HCT116 (cell line): ENCODE results near the gene PROSER2. TPM values are rescaled to one million over a fixed set of nuclear protein-coding genes. Genes with fewer than 3 reads are reported as not detected.

Experiments used
- ATAC-seq: fragments of 200-7000 bp; cut with Tn5 transposase; 2 replicates; pipeline ENCODE4 v1.9.1; 2020; ENCODE audit warnings: mild to moderate bottlenecking, moderate library complexity
- BruUV-seq: library from RNA; stranded (reverse); fragments of 400-500 nt; replicated peaks from 2 replicates; lab custom pipeline; 2021; lab: Mats Ljungman, UMichigan
- CTCF ChIA-PET: fragments of 300-600 bp; sonication (Branson Sonifier 250); formaldehyde crosslinking; loops from one replicate; lab custom pipeline; 2021; ENCODE audit warnings: antibody characterized with exemption; lab: Charles Lee
- POLR2A ChIA-PET: fragments of 300-600, 350-600 bp; sonication (Branson Sonifier 250); formaldehyde crosslinking; loops from one replicate; lab custom pipeline; 2021; ENCODE audit warnings: antibody characterized with exemption; lab: Charles Lee
- RAD21 ChIA-PET, 2 experiments: fragments of 300-600 bp; sonication (Branson Sonifier 250); formaldehyde crosslinking; loops; one replicate each; lab custom pipeline; 2023; ENCODE audit warnings: low total read pairs in 2 of 2; ENCODE audit not compliant: uncharacterized antibody in 2 of 2, unreplicated experiment in 2 of 2, low non-redundant PET in 1 of 2; lab: Charles Lee
- DNase-seq: peaks from one replicate; pipeline ENCODE4 v3.0.0-alpha.2; 2010; ENCODE audit warnings: low read depth, low spot score
- H2AFZ ChIP-seq: fragments of 200-600 bp; shearing (Covaris generic), sonication (generic); 2 replicates; pipeline ENCODE4 v1.6.1; 2017; ENCODE audit warnings: low read depth, mixed run types, mixed read lengths, antibody characterized with exemption, low read length; ENCODE audit not compliant: poor library complexity, severe bottlenecking
- H3K27ac ChIP-seq: 2 replicates; pipeline ENCODE4 v1.5.1; 2012; ENCODE audit warnings: low read depth, low read length
- H3K27me3 ChIP-seq: fragments of 200-600 bp; sonication (generic); 2 replicates; pipeline ENCODE4 v1.6.1; 2016; ENCODE audit warnings: mixed run types, low read length, mixed read lengths; ENCODE audit not compliant: insufficient read depth
- H3K36me3 ChIP-seq, 2 experiments: fragments of 200-500 bp in 1 of 2; fragments of 200-600 bp in 1 of 2; sonication (Bioruptor generic) in 1 of 2; sonication (generic) in 1 of 2; 2 replicates each; pipeline versions ENCODE4 v1.5.1 to v1.6.1; 2014 to 2016; ENCODE audit warnings: low read length in 2 of 2, inconsistent platforms in 1 of 2, mixed read lengths in 1 of 2, mixed run types in 1 of 2; ENCODE audit not compliant: insufficient read depth in 2 of 2, control insufficient read depth in 1 of 2
- H3K4me1 ChIP-seq, 2 experiments: fragments of 200-600 bp in 1 of 2; sonication (generic) in 1 of 2; 2 replicates each; pipeline versions ENCODE4 v1.5.1 to v1.6.1; 2012 to 2017; ENCODE audit warnings: low read length in 2 of 2, inconsistent platforms in 1 of 2, mild to moderate bottlenecking in 1 of 2, mixed read lengths in 1 of 2, mixed run types in 1 of 2, moderate library complexity in 1 of 2; ENCODE audit not compliant: insufficient read depth in 2 of 2, control insufficient read depth in 1 of 2
- H3K4me2 ChIP-seq: fragments of 200-600 bp; sonication (generic); 2 replicates; pipeline ENCODE4 v1.6.1; 2017; ENCODE audit warnings: mixed run types, low read length, mixed read lengths
- H3K4me3 ChIP-seq, 2 experiments: fragments of 200-600 bp in 1 of 2; sonication (generic) in 1 of 2; replicated peaks in 1 of 2; 2 replicates each; pipeline ENCODE4 v1.5.1; 2011 to 2016; ENCODE audit warnings: low read length in 2 of 2, control low read depth in 1 of 2, low read depth in 1 of 2, mild to moderate bottlenecking in 1 of 2, mixed read lengths in 1 of 2, mixed run types in 1 of 2
- H3K79me2 ChIP-seq: fragments of 200-600 bp; sonication (generic); 2 replicates; pipeline ENCODE4 v1.6.1; 2017; ENCODE audit warnings: mild to moderate bottlenecking, mixed run types, low read length, moderate library complexity, mixed read lengths; ENCODE audit not compliant: insufficient read depth
- H3K9ac ChIP-seq: fragments of 200-600 bp; sonication (generic); 2 replicates; pipeline ENCODE4 v1.6.1; 2016; ENCODE audit warnings: low read length, mixed read lengths
- H3K9me2 ChIP-seq: fragments of 200-600 bp; sonication (generic), shearing (Covaris generic); 2 replicates; pipeline ENCODE4 v1.6.1; 2017; ENCODE audit warnings: mixed run types, mild to moderate bottlenecking, moderate library complexity; ENCODE audit not compliant: insufficient read depth
- H3K9me3 ChIP-seq, 2 experiments: fragments of 200-500 bp in 1 of 2; fragments of 200-600 bp in 1 of 2; sonication (Bioruptor generic) in 1 of 2; sonication (generic) in 1 of 2; 2 replicates each; pipeline ENCODE4 v1.6.1; 2014 to 2017; ENCODE audit warnings: low read length in 2 of 2, mixed read lengths in 2 of 2, inconsistent platforms in 1 of 2, low read depth in 1 of 2, mild to moderate bottlenecking in 1 of 2, mixed run types in 1 of 2, moderate library complexity in 1 of 2; ENCODE audit not compliant: control insufficient read depth in 1 of 2, insufficient read depth in 1 of 2
- H4K20me1 ChIP-seq: fragments of 200-600 bp; sonication (generic), shearing (Covaris generic); 2 replicates; pipeline ENCODE4 v1.6.1; 2017; ENCODE audit warnings: mixed run types, mild to moderate bottlenecking, moderate library complexity; ENCODE audit not compliant: insufficient read depth
- EGR1 ChIP-seq: IDR thresholded peaks from 2 replicates; pipeline ENCODE4 v1.6.1; 2012; ENCODE audit warnings: low read depth
- EZH2 ChIP-seq: fragments of 200-600 bp; sonication (generic); IDR thresholded peaks from 2 replicates; pipeline ENCODE4 v1.6.1; 2017; ENCODE audit warnings: antibody characterized with exemption, mixed run types
- EZH2phosphoT487 ChIP-seq: fragments of 200-600 bp; IDR thresholded peaks from 2 replicates; pipeline ENCODE4 v1.6.1; 2018; ENCODE audit warnings: antibody characterized with exemption, borderline replicate concordance
- JUND ChIP-seq: IDR thresholded peaks from 2 replicates; pipeline ENCODE4 v1.6.1; 2012
- POLR2A ChIP-seq: IDR thresholded peaks from 2 replicates; pipeline ENCODE4 v1.7.0; 2011; ENCODE audit warnings: borderline replicate concordance; ENCODE audit not compliant: insufficient read depth, insufficient read length; ENCODE audit errors: extremely low read depth
- POLR2AphosphoS5 ChIP-seq: IDR thresholded peaks from 2 replicates; pipeline ENCODE4 v1.6.1; 2011; ENCODE audit warnings: mild to moderate bottlenecking, low read depth, low read length, moderate library complexity
- REST ChIP-seq: IDR thresholded peaks from 2 replicates; pipeline ENCODE4 v1.6.1; 2012; ENCODE audit warnings: low read depth
- SP1 ChIP-seq: IDR thresholded peaks from 2 replicates; pipeline ENCODE4 v1.6.1; 2012; ENCODE audit warnings: low read depth
- TCF7L2 ChIP-seq: IDR thresholded peaks from 2 replicates; pipeline ENCODE4 v1.7.0; 2011; ENCODE audit warnings: borderline replicate concordance, inconsistent platforms; ENCODE audit not compliant: insufficient read depth, insufficient read length; ENCODE audit errors: extremely low read depth
- ZBTB33 ChIP-seq: IDR thresholded peaks from 2 replicates; pipeline ENCODE4 v1.6.1; 2011; ENCODE audit warnings: mild to moderate bottlenecking, low read length, moderate library complexity; ENCODE audit not compliant: insufficient replicate concordance; ENCODE audit errors: extremely low read depth
- ZNF274 ChIP-seq: fragments of 200-500 bp; sonication (Bioruptor generic); IDR thresholded peaks from 2 replicates; pipeline ENCODE4 v1.6.1; 2014; ENCODE audit warnings: mild to moderate bottlenecking, low read depth, low read length, inconsistent platforms
- intact Hi-C: fragments of 100-400 bp; cut with micrococcal nuclease; formaldehyde crosslinking; loops from 2 replicates; pipeline ENCODE4 v1.10.0; 2022
- total RNA-seq: library from RNA; stranded (reverse); gene quantifications from one replicate; pipeline ENCODE4 v1.2.1, GENCODE V29; 2021; ENCODE audit not compliant: unreplicated experiment

Gene PROSER2
- total RNA-seq, 1 experiment from 2014 or later = 46.2 TPM

GRCh38 chr10:11805792-11806191 is 17.4 kb upstream of the PROSER2 start:
- CTCF ChIA-PET = no interaction called here
- Histone ChIP-seq H4K20me1 (no peaks in the 10 kb centered on the region), H2AFZ (no peak overlapping the region), H3K27me3 (no peaks in the 10 kb centered on the region), H3K36me3 (no peaks in the 10 kb centered on the region), H3K4me3 (no peak overlapping the region), H3K27ac (no peak overlapping the region), H3K4me1 (peaks cover 0 to 10% of the 10 kb centered on the region in 2 experiments; a peak in 2 of 4 replicates), H3K79me2 (no peaks in the 10 kb centered on the region), H3K4me2 (no peak overlapping the region), H3K9me3 (no peaks in the 10 kb centered on the region), H3K9me2 (no peaks in the 10 kb centered on the region), H3K9ac (no peak overlapping the region)
- ATAC-seq (no peak), DNase-seq (no peak)
- BruUV-seq = no TSS peak
- POLR2A ChIA-PET = no interaction called here
- TF ChIP-seq JUND (no peak), EZH2 (no peak), POLR2A (no peak), SP1 (no peak), REST (no peak)
- intact Hi-C loops = no loop called here
- RAD21 ChIA-PET = no interaction called here

GRCh38 chr10:11806706-11807105 is 16.4 kb upstream of the PROSER2 start:
- Histone ChIP-seq H3K4me1 (peaks cover 0 to 10% of the 10 kb centered on the region in 2 experiments; a peak in 2 of 4 replicates), H3K79me2 (no peaks in the 10 kb centered on the region), H4K20me1 (no peaks in the 10 kb centered on the region), H3K27ac (no peak overlapping the region), H3K4me2 (no peak overlapping the region), H3K9me2 (no peaks in the 10 kb centered on the region), H3K4me3 (no peak overlapping the region), H3K9me3 (no peaks in the 10 kb centered on the region), H3K36me3 (no peaks in the 10 kb centered on the region), H2AFZ (no peak overlapping the region), H3K27me3 (no peaks in the 10 kb centered on the region), H3K9ac (no peak overlapping the region)
- ATAC-seq = no peak
- intact Hi-C loops = no loop called here
- no peak for DNase-seq
- ChIA-PET POLR2A (no interaction called here), CTCF (no interaction called here), RAD21 (no interaction called here)
- TF ChIP-seq ZNF274 (no peak), ZBTB33 (no peak), TCF7L2 (no peak), EZH2phosphoT487 (no peak), EGR1 (no peak), POLR2AphosphoS5 (no peak)
- BruUV-seq = no TSS peak
